ENCODE data around the gene MBOAT2.

The MBOAT2 gene

GRCh38 chr2:8857709-8858108 is 145.8 kb downstream of the MBOAT2 start:
- no peak for DNase-seq (ENCODE audit: low read depth in 1 of 2, low spot score in 1 of 2)
- TF ChIP-seq GABPA (IDR thresholded peaks at IDR 0.05; ENCODE audit: low read depth) (no peak), CTCF (IDR thresholded peaks at IDR 0.05; ENCODE audit: insufficient read depth, low read length) (no peak), SPI1 (IDR thresholded peaks at IDR 0.05; ENCODE audit: borderline replicate concordance, low read depth) (no peak), REST (IDR thresholded peaks at IDR 0.05; ENCODE audit: insufficient replicate concordance, low read depth) (no peak), POLR2AphosphoS5 (IDR thresholded peaks at IDR 0.05; ENCODE audit: low read depth) (no peak)
- no peak overlapping the region for H3K4me3 ChIP-seq (replicated peaks; ENCODE audit: insufficient read depth, low read length)
- peaks cover 11% of the 10 kb centered on the region for H3K27me3 ChIP-seq (ENCODE audit: insufficient read depth, poor library complexity, severe bottlenecking)
- no peak overlapping the region for H3K27ac ChIP-seq (replicated peaks)

- TF ChIP-seq POLR2AphosphoS5 (IDR thresholded peaks at IDR 0.05; ENCODE audit: low read depth) (no peak), SPI1 (IDR thresholded peaks at IDR 0.05; ENCODE audit: borderline replicate concordance, low read depth) (no peak)
- no peak overlapping the region for H3K4me3 ChIP-seq (replicated peaks; ENCODE audit: insufficient read depth, low read length)
- H3K27ac ChIP-seq (replicated peaks), result no peak overlapping the region
- DNase-seq (ENCODE audit: low read depth in 1 of 2, low spot score in 1 of 2), result no peak
- peaks cover 7% of the 10 kb centered on the region for H3K27me3 ChIP-seq (ENCODE audit: insufficient read depth, poor library complexity, severe bottlenecking)
Observed at GRCh38 chr2:8856176-8856575, 147.3 kb downstream of the MBOAT2 start.

GRCh38 chr2:8855010-8855409 is 148.5 kb downstream of the MBOAT2 start:
- Histone ChIP-seq H3K27ac (replicated peaks) (no peak overlapping the region), H3K27me3 (ENCODE audit: insufficient read depth, poor library complexity, severe bottlenecking) (peaks cover 6% of the 10 kb centered on the region)

More at GRCh38 chr2:8855010-8855409, 148.5 kb downstream of the MBOAT2 start:
- no peak for DNase-seq (ENCODE audit: low read depth in 1 of 2, low spot score in 1 of 2)
- H3K4me3 ChIP-seq (replicated peaks; ENCODE audit: insufficient read depth, low read length), result no peak overlapping the region
- TF ChIP-seq REST (IDR thresholded peaks at IDR 0.05; ENCODE audit: insufficient replicate concordance, low read depth) (no peak), POLR2AphosphoS5 (IDR thresholded peaks at IDR 0.05; ENCODE audit: low read depth) (no peak), CTCF (IDR thresholded peaks at IDR 0.05; ENCODE audit: insufficient read depth, low read length) (no peak), GABPA (IDR thresholded peaks at IDR 0.05; ENCODE audit: low read depth) (no peak)

All from HL-60 (cell line).